GM19025 (cell line): ENCODE data around the gene PSENEN.
"Not testable (repeated sequence)": the region's sequence is repeated elsewhere in the genome, so short reads cannot be mapped to it uniquely, and the experiment has no call there.

Experiments
- ATAC-seq: cut with Tn5 transposase; IDR thresholded peaks from one replicate; pipeline ENCODE4 v1.9.1; 2021; ENCODE audit warnings: mild to moderate bottlenecking, low read depth, moderate library complexity; ENCODE audit not compliant: unreplicated experiment

Gene PSENEN

DNA sequence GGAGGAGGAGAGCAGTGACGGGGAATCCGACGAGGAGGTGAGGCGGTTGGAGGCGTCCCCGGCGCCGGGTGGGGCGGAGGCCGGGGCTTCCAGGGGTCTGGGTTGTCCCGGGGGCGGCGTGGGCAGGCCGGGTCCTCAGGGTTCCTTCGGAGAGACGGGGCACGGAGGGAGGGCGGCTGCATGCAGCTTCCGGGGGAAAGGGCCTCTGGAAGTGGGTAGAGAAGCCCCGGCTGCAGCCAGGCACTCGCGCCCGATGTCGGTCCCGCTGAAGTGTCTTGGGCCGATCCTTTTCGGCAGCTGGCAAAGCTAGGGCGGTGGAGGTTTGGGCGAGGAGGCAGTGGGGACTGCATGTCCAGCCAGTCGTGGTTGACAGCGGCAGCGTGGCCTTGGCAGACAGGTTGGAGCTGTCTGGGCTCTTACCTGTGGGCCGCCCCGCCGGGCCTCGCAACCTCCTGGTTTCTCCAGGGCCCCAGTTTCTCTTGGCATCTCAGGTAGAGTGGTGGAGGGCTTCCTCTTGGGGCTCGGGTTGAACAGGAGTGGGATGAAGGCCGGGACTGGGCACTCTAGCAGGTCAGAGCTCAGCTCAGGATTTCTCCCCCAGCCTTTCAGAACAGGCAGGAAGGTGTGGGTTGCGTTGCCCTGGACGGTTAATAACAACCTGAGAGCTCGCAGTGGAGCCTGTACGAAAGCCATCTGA lies 27.0 kb upstream of the PSENEN start:
- no peak for ATAC-seq

DNA sequence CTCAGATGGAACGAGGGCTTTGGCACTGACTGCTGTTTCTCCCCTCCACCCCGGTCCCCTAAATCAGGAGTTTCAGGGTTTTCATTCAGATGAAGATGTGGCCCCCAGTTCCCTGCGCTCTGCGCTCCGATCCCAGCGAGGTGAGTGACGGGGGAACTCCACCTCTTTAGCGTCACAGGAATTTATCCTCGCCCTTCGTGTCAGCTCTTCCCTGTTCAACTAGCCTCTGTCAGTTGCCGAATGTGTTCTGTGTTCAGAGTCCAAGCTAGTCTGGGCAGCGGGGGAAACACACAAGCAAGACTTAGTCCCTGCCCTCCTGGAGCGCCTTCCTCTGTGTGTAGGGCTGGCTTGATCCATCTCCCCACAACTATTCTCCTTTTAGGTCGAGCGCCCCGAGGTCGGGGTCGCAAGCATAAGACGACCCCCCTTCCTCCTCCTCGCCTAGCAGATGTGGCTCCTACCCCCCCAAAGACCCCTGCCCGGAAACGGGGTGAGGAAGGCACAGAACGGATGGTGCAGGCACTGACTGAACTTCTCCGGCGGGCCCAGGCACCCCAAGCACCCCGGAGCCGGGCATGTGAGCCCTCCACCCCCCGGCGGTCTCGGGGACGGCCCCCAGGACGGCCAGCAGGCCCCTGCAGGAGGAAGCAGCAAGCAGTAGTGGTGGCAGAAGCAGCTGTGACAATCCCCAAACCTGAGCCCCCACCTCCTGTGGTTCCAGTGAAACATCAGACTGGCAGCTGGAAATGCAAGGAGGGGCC lies 25.9 kb upstream of the PSENEN start:
- ATAC-seq: no peak

DNA sequence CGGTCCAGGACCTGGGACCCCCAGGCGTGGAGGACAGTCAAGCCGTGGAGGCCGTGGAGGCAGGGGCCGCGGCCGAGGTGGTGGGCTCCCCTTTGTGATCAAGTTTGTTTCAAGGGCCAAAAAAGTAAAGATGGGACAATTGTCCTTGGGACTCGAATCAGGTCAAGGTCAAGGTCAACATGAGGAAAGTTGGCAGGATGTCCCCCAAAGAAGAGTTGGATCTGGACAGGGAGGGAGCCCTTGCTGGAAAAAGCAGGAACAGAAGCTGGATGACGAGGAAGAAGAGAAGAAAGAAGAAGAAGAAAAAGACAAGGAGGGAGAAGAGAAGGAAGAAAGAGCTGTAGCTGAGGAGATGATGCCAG lies 25.3 kb upstream of the PSENEN start:
- no peak for ATAC-seq

DNA sequence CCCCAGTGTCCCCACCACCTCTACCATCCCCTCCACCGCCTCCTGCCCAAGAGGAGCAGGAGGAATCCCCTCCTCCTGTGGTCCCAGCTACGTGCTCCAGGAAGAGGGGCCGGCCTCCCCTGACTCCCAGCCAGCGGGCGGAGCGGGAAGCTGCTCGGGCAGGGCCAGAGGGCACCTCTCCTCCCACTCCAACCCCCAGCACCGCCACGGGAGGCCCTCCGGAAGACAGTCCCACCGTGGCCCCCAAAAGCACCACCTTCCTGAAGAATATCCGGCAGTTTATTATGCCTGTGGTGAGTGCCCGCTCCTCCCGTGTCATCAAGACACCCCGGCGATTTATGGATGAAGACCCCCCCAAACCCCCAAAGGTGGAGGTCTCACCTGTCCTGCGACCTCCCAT lies 24.8 kb upstream of the PSENEN start:
- no peak for ATAC-seq

DNA sequence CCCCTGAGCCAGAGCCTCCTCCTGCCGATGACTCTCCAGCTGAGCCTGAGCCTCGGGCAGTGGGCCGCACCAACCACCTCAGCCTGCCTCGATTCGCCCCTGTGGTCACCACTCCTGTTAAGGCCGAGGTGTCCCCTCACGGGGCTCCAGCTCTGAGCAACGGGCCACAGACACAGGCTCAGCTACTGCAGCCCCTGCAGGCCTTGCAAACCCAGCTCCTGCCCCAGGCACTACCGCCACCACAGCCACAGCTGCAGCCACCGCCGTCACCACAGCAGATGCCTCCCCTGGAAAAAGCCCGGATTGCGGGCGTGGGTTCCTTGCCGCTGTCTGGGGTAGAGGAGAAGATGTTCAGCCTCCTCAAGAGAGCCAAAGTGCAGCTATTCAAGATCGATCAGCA lies 24.1 kb upstream of the PSENEN start:
- ATAC-seq: no peak

DNA sequence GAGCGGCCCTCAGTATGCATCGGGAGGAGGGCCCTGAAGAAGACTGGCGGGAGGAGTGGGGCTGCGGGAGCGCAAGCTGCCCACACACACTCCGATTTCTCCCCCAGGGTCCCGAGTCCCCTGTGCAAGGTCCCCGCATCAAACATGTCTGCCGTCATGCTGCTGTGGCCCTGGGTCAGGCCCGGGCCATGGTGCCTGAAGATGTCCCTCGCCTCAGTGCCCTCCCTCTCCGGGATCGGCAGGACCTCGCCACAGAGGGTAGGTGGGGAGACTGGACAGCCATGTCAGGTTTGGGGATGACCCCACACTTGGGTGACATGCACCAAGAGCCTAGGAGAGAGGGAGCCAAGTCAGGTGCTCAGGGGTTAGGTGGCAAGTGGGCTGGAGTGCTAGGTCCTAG lies 23.0 kb upstream of the PSENEN start:
- ATAC-seq: no peak

DNA sequence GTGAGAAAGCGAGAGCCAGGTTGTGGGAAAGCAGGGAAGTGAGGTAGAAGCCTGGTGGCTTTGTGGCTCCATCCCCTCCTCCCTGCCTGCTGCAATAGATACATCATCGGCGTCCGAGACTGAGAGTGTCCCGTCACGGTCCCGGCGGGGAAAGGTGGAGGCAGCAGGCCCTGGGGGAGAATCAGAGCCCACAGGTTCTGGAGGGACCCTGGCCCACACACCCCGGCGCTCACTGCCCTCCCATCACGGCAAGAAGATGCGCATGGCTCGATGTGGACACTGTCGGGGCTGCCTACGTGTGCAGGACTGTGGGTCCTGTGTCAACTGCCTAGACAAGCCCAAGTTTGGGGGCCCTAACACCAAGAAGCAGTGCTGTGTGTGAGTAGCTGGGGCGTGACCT lies 22.6 kb upstream of the PSENEN start:
- no peak for ATAC-seq

DNA sequence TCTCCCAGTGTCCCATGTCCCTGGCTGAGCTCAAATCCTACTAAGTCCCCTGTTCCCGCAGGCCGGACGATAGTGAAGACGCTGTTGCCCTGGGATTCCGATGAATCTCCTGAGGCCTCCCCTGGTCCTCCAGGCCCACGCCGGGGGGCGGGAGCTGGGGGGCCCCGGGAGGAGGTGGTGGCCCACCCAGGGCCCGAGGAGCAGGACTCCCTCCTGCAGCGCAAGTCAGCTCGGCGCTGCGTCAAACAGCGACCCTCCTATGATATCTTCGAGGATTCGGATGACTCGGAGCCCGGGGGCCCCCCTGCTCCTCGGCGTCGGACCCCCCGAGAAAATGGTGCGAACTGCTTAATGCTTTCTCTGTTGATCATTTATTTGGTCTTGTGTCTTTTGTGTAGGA lies 21.8 kb upstream of the PSENEN start:
- ATAC-seq: no peak

DNA sequence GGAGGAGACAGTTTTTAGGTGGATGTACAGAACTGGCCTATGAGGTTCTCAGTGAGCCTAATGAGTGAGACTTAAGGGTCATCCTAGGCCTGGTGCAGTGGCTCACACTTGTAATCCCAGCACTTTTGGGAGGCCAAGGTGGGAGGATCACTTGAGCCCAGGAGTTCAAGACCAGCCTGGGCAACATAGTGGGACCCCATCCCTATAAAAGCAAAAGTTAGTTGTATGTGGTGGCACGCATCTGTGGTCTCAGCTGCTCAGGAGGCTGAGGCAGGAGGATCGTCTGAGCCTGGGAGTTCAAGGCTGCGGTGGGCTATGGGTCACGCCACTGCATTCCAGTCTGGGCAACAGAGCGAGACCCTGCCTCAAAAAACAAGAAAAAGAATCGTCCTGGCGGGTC lies 21.3 kb upstream of the PSENEN start:
- not testable (repeated sequence) for ATAC-seq

DNA sequence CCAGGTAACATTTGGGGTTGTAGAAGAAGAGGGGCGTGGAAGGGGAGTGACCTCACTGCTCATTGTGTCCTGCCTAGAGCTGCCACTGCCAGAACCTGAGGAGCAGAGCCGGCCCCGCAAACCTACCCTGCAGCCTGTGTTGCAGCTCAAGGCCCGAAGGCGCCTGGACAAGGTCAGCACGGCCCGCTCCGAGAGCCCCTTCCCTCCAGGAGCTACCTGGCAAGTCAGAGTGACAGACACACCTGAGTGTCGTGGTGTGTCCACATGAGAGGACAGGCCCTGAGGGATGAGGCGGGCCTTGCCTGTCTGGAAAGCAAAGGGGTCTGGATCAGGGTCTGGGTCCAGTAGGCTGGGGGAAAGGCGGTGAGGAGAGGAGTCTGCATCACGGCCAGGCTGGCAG lies 20.9 kb upstream of the PSENEN start:
- no peak for ATAC-seq

DNA sequence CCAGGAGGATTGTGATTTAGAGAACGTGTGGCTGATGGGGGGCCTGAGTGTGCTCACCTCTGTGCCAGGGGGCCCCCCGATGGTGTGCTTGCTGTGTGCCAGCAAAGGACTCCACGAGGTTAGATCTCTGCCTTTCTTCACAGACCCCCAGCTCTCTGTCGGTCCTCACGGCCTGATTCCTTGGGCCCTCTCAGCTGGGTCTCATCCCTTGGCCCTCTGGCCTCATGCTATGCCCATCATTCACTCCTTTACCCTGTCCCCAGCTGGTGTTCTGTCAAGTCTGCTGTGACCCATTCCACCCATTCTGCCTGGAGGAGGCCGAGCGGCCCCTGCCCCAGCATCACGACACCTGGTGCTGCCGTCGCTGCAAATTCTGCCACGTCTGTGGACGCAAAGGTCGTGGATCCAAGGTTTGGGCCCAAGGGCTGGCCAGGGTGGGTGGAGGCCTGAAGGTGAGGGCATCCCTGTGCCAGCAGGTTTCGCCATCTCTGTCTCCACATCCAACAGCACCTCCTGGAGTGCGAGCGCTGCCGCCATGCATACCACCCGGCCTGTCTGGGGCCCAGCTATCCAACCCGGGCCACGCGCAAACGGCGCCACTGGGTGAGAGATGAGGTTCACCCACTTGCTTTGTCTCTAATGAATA lies 20.1 kb upstream of the PSENEN start:
- ATAC-seq: no peak

DNA sequence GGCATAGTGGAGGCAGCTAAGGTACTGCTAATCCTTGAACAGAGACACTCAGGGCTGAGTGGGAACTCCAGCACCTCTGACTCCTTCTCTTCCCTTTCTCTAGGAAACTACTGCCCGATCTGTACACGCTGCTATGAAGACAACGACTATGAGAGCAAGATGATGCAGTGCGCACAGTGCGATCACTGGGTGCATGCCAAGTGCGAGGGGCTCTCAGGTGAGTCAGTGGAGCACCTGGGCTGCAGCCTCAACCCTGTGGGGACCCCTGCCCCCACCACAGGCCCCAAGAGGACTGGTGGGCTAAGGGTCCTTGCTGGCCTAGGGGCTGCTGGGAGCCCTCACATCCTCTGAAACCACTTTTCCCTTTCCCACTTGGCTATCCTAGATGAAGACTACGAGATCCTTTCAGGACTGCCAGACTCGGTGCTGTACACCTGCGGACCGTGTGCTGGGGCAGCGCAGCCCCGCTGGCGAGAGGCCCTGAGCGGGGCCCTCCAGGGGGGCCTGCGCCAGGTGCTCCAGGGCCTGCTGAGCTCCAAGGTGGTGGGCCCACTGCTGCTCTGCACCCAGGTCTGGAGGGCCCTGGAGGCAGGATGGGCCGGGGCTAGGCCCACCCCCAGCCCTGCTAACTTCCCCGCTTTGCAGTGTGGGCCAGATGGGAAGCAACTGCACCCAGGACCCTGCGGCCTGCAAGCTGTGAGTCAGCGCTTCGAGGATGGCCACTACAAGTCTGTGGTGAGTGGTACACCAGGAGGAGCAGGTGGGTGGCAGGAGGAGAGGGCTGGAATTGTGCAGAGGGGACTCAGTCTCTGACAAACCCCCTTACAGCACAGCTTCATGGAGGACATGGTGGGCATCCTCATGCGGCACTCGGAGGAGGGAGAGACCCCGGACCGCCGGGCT lies 18.1 kb upstream of the PSENEN start:
- no peak for ATAC-seq

DNA sequence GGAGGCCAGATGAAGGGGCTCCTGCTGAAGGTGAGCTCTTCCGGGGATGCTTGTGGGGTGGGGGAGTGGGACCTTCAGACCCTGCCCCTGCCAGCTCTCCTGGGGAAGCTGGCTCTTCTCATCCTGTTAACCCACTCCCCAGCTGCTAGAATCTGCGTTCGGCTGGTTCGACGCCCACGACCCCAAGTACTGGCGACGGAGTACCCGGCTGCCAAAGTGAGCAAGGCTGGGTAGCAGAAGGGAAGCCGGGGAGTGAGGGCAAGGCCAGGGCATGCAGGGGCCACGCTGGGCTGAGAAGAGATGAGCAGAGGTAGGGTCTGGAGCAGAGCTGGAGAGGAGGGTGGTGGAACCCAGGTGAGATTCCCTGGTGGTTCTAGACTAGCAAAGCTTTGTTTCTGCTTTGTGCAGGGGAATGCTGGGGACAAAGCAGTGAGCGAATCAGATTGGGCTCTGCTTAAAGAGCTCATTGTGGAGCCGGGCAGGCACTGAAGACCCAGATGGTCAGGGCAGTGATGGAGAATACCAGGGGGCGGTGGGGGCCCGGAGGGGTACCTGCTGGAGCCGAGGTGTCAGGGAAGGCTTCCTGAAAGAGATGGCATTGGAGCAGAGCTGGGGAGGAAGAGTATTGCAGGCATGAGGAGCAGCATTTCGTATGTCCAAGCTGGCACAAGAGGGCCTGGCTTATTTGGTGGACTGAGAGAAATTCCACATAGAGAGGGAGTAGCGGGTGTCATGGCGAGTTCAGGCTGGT lies 17.3 kb upstream of the PSENEN start:
- ATAC-seq: no peak

DNA sequence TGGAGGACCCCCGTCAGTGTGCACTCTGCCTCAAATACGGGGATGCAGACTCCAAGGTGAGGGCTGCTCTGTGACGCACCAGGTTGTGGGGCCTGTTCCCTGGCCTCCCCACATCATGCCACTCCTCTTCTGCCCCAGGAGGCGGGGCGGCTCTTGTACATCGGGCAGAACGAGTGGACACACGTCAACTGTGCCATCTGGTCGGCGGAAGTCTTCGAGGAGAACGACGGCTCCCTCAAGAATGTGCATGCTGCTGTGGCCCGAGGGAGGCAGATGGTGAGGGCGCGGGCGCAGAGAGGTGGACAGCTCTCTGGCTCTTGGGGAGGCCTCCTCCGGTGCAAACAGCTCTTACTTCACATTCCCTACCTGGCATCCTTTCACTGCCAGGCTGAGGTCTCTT lies 16.4 kb upstream of the PSENEN start:
- ATAC-seq: no peak

DNA sequence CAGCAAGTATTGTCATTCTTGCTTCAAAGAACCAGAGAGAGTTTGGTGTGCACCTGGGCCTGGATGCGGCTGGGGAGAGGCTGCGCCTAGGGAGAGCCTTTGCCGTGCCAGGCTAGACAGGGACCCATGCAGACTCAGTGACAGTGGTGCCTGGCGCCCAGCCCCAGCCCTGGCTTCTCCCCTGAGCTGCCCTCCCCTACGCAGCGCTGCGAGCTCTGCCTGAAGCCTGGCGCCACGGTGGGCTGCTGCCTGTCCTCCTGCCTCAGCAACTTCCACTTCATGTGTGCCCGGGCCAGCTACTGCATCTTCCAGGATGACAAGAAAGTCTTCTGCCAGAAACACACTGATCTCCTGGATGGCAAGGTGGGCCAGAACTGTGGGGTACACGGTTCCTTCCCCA lies 15.7 kb upstream of the PSENEN start:
- no peak for ATAC-seq

DNA sequence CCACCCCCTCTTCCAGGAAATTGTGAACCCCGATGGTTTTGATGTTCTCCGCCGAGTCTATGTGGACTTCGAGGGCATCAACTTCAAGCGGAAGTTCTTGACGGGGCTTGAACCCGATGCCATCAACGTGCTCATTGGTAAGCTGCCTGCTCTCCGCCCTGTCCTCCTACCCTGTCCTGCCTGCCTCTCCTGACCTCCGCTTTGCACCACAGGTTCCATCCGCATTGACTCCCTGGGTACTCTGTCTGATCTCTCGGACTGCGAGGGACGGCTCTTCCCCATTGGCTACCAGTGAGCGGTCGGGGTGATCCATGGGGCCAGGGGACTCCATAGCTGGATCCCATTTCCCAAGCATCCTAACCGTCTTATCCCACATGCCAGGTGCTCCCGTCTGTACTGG lies 15.1 kb upstream of the PSENEN start:
- no peak for ATAC-seq

DNA sequence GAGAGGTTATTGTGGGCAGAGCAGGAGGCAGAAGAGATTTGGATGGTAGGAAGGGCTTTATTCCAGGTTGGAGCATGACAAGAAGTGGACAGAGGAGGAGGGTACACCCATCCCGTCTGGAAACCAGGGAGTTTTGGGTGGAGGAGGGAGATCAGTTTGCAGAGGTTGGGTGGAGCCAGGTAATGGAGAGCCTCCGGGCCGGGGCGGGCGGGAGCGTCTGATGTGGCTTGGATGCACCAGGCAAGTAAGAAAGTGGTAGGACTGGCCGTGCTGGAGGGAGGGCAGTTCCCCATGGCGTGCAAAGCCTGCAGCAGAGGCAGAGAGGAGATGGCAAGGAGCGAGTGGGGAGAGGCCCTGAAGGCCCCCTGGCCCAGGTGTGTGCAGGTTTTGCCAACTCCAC lies 14.1 kb upstream of the PSENEN start:
- ATAC-seq: no peak

DNA sequence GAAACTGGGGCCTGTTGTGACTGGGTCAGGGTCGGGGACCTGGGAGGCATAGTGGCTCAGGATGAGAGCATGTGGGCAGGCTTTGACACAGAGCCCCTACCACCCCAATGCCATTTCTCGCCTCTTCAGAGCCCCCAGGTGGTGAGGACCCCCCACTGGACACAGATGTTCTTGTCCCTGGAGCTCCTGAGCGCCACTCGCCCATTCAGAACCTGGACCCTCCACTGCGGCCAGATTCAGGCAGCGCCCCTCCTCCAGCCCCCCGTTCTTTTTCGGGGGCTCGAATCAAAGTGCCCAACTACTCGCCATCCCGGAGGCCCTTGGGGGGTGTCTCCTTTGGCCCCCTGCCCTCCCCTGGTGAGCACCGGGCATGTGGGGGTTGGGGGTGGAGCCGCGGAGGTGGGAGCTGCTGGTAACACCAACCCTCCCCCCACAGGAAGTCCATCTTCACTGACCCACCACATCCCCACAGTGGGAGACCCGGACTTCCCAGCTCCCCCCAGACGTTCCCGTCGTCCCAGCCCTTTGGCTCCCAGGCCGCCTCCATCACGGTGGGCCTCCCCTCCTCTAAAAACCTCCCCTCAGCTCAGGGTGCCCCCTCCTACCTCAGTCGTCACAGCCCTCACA lies 13.6 kb upstream of the PSENEN start:
- ATAC-seq: no peak

DNA sequence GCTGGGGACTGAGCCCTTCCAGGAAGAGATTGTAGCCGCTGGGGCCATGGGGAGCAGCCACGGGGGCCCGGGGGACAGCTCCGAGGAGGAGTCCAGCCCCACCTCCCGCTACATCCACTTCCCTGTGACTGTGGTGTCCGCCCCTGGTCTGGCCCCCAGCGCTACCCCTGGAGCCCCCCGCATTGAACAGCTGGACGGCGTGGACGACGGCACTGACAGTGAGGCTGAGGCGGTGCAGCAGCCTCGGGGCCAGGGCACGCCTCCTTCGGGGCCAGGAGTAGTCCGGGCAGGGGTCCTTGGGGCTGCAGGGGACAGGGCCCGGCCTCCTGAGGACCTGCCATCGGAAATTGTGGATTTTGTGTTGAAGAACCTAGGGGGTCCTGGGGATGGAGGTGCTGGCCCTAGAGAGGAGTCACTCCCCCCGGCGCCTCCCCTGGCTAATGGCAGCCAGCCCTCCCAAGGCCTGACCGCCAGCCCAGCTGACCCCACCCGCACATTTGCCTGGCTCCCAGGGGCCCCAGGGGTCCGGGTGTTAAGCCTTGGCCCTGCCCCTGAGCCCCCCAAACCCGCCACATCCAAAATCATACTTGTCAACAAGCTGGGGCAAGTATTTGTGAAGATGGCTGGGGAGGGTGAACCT lies 12.8 kb upstream of the PSENEN start:
- ATAC-seq: no peak
